ENCODE data around the gene AFF1. TPM values are rescaled to one million over a fixed set of nuclear protein-coding genes. Genes with fewer than 3 reads are reported as not detected.

Gene AFF1
- total RNA-seq, 4 donors from 2014 or later: 155 to 238 (median 192) TPM

DNA sequence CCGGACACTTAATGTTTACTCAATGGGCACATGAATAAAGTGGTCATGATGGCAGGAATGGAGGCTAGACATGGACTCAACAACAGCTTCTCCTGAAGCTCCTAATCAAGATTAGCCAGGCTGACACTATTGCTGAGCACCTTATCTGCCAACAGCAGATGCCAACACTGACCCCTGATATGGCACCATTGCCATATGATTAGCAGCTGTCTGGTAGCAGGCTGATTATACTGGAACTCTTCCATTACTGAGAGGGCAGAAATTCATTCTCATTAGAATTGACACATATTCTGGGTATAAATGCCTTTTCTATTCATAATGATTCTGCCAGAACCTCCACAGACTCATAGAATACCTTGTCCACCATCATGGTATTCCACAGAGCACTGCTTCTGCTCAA lies 18.4 kb upstream of the AFF1 start:
- intact Hi-C loops (cut with DNase I): no loop called here
- H3K4me1 ChIP-seq: no peaks in the 10 kb centered on the region
- no peak overlapping the region for H3K27ac ChIP-seq
- no peaks in the 10 kb centered on the region for H3K36me3 ChIP-seq
- TF ChIP-seq, protein P1, sequence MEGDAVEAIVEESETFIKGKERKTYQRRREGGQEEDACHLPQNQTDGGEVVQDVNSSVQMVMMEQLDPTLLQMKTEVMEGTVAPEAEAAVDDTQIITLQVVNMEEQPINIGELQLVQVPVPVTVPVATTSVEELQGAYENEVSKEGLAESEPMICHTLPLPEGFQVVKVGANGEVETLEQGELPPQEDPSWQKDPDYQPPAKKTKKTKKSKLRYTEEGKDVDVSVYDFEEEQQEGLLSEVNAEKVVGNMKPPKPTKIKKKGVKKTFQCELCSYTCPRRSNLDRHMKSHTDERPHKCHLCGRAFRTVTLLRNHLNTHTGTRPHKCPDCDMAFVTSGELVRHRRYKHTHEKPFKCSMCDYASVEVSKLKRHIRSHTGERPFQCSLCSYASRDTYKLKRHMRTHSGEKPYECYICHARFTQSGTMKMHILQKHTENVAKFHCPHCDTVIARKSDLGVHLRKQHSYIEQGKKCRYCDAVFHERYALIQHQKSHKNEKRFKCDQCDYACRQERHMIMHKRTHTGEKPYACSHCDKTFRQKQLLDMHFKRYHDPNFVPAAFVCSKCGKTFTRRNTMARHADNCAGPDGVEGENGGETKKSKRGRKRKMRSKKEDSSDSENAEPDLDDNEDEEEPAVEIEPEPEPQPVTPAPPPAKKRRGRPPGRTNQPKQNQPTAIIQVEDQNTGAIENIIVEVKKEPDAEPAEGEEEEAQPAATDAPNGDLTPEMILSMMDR (IDR thresholded peaks at IDR 0.05): no peak
- no peak for TF ChIP-seq POLR2A (IDR thresholded peaks at IDR 0.05)
- DNase-seq: no peak
- H3K27me3 ChIP-seq: no peaks in the 10 kb centered on the region
- 0 to 98% methylated on average over 1 of the region's 1 CpG for WGBS, 2 donors
- H3K4me3 ChIP-seq (replicated peaks in 1 of 3): no peak overlapping the region
- no peaks in the 10 kb centered on the region for H3K9me3 ChIP-seq

DNA sequence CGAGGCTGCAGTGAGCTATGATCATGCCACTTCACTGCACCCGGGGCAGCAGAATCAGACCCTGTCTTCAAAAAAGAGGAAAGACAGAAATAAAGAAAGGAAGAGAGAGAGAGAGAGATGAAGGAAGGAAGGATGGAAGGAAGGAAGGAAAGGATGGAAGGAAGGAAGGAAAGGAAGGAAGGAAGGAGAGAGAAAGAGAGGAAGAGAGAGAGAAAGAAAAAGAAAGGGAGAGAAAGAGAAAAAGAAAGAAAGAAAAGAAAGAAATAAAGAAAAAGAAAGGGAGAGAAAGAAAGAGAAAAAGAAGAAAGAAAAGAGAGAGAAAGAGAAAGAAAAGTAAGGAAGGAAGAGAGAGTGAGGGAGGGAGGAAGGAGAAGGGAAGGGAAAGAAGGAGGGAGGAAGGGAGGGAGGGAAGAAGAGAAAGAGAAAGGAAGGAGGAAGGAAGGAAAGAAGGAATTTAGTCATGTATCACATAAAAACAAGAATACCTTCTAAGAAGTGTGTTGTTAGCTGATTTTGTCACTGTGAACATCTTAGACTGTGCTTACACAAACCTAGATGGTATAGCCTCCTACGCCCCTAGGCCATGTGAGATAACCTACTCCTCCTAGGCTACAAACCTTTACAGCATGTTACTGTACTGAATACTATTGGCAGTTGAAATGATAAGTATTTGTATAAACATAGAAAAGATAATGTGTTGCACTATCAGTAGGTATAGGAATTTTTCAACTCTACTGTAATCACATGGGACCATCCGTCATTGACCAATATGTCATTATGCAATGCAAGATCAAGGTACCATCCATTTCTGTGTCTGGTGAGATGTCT lies 17.4 kb upstream of the AFF1 start:
- Histone ChIP-seq H3K27me3 (no peaks in the 10 kb centered on the region), H3K27ac (no peak overlapping the region), H3K36me3 (no peaks in the 10 kb centered on the region), H3K4me1 (peaks cover 0 to 3% of the 10 kb centered on the region in 2 donors), H3K4me3 (replicated peaks in 1 of 3) (no peak overlapping the region), H3K9me3 (no peaks in the 10 kb centered on the region)
- intact Hi-C loops (cut with DNase I): no loop called here
- TF ChIP-seq POLR2A (IDR thresholded peaks at IDR 0.05): no peak
- TF ChIP-seq, protein P1 (IDR thresholded peaks at IDR 0.05): no peak
- DNase-seq: no peak
- WGBS, 2 donors: 94 to 95% methylated on average over 4 of the region's 4 CpGs

DNA sequence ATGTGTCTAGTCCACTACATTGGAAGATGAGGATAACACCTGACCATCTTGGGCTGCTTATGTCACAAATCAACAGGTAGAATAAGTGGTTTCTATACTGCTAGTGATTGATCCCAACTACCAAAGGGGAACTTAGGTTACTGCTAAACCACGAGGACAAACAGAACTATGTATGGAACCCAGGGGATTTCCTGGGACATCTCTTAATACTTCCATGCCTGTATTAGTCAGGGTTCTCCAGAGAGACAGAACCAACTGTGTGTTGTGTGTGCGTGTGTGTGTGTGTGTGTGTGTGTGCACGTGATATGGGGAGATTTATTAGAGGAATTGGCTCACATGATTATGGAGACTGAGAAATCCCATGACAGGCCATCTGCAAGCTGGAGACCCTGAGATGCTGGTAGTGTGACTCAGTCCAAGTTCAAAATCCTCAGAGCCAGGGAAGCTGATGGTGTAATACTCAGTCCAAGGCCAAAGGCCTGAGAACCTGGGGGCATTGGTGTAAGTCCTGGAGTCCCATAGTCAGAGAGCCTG lies 16.2 kb upstream of the AFF1 start:
- 35 to 66% methylated on average over 3 of the region's 3 CpGs for WGBS, 2 donors
- Histone ChIP-seq H3K36me3 (no peaks in the 10 kb centered on the region), H3K4me3 (replicated peaks in 1 of 3) (no peak overlapping the region), H3K4me1 (peaks cover 0 to 3% of the 10 kb centered on the region in 2 donors), H3K27me3 (no peaks in the 10 kb centered on the region), H3K9me3 (no peaks in the 10 kb centered on the region), H3K27ac (no peak overlapping the region)
- no peak for DNase-seq
- TF ChIP-seq, protein P1 (IDR thresholded peaks at IDR 0.05): no peak
- TF ChIP-seq POLR2A (IDR thresholded peaks at IDR 0.05): no peak
- intact Hi-C loops (cut with DNase I): no loop called here

DNA sequence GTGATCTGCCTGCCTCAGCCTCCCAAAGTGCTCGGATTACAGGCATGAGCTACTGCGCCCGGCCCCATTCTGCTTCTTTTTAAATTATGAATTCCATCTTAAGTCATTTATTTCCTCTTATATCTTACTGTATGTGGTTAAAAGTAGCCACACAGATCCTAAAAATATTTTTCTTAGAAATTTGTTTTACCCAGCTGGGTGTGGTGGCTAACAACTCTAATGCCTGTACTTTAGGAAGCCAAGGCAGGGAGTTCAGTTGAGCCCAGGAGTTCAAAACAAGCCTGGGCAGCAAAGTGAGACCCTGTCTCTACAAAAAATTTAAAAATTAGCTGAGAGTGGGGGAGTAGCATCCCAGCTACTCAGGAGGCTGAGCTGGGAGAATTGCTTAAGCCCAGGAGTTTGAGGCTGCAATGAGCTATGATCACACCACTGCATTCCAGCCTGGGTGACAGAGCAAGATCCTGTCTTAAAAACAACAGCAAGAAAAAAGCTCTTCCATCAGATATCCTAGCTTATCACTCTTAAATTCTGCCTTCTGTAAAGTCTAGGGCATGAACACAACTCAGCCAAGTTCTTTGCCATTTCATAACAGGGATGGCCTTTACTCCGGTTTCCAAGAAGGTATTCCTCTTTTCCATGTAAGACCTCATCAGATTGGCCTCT lies 15.1 kb upstream of the AFF1 start:
- Histone ChIP-seq H3K4me1 (peaks cover 0 to 3% of the 10 kb centered on the region in 2 donors), H3K27ac (no peak overlapping the region), H3K36me3 (no peaks in the 10 kb centered on the region), H3K27me3 (no peaks in the 10 kb centered on the region), H3K4me3 (replicated peaks in 1 of 3) (no peak overlapping the region), H3K9me3 (no peaks in the 10 kb centered on the region)
- intact Hi-C loops (cut with DNase I): loop anchor here (10.0 kb wide), 2 partner anchors 175 to 315 kb away; no protein-coding TSS in a partner anchor
- TF ChIP-seq, protein P1 (IDR thresholded peaks at IDR 0.05): no peak
- TF ChIP-seq POLR2A (IDR thresholded peaks at IDR 0.05): no peak
- WGBS, 2 donors: 90 to 94% methylated on average over 4 of the region's 4 CpGs
- no peak for DNase-seq

All from thyroid gland (tissue), 4 donors.